Stimulated activated CD8-positive, alpha-beta memory T cell treated with anti-CD3 and anti-CD28 coated beads, Interleukin-15, amount 100 ng/mL, for 1 hour (primary cell): ENCODE results near the gene TNFAIP6.
"Not testable (repeated sequence)": the region's sequence is repeated elsewhere in the genome, so short reads cannot be mapped to it uniquely, and the experiment has no call there.

Experiments used
- DNase-seq: peaks from one replicate; pipeline ENCODE4 v3.0.0-alpha.2; 2020; ENCODE audit warnings: low read depth

TNFAIP6 gene

DNA sequence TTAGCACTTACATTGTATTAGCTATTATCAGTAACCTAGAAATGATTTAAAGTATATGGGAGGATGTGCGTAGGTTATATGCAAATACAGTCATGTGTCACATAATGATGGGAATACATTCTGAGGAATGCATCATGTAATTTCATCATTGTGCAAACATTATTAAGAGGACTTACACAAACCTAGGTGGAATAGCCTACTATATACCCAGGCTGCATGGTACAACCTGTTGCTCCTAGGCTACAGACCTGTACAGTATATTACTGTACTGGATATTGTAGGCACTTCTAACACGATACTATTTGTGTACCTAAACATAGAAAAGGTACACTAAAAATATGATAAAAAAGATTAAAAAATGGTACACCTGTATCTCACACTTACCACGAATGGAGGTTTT is 60.3 kb downstream of the TNFAIP6 start:
- no peak for DNase-seq

DNA sequence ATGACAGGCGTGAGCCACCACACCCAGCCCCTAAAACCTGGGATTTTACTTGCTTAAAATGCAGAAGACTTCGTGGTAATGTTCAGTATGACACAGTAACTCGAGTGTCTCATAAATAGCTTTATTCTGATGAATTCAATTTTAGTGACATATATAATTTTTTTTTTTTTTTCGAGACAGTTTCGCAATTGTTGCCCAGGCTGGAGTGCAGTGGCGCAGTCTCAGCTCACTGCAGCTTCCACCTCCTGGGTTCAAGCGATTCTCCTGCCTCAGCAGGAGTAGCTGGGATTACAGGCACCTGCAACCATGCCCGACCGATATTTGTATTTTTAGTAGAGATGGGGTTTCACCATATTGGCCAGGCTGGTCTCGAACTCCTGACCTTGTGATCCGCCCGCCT is 64.3 kb downstream of the TNFAIP6 start:
- not testable (repeated sequence) for DNase-seq

DNA sequence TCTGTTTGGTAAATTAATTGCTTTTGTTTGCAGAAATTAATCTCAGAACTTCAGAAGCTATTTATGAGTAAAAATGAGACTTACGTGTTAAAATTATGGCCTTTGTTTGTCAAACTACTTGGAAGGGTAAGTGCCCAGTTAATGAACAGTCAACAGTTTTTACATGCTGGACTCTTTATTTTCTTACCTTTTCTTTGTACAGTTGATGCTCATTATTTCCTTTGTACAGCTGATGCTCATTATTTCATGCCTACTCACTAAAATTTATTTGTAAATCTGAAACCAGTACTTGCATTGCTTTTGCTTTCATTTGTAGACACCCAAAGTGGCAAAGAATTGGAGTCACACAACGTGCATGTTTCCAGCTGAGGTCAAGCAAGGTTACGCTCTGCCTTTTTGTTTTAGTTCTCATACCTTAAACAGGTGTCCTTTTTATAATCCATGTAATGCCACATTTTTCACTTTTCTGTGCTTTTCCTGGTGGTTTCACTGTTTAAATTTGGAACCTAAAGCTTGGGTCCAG is 65.6 kb downstream of the TNFAIP6 start:
- no peak for DNase-seq

DNA sequence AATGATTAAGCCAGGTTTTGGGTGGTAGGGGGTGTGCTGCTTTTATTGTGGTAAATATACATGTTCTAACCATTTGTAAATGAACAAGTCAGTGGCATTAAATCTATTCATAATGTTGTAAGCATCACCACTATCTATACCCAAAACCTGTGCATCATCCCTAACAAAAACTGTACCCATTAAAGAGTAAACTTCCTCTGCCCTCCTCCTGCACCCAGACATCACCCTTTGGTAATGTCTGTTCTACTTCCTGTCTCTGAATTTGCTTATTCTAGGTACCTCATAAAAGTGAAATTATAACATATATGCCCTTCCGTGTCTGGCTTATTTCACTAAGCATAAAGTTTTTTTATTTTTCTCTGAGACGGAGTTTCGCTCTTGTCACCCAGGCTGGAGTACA is 66.4 kb downstream of the TNFAIP6 start:
- DNase-seq: no peak
